GM12878 (cell line): ENCODE measurements around the gene ZBTB37. TPM values are rescaled to one million over a fixed set of nuclear protein-coding genes. Genes with fewer than 3 reads are reported as not detected.

Experiments used
- ATAC-seq: fragments of 200-7000 bp; cut with Tn5 transposase; 3 replicates; pipeline ENCODE4 v1.9.1; 2020; ENCODE audit warnings: mild to moderate bottlenecking, moderate library complexity
- BruUV-seq: library from RNA; stranded (reverse); fragments of 400-500 nt; replicated peaks from 2 replicates; lab custom pipeline; 2021; lab: Mats Ljungman, UMichigan
- CTCF ChIA-PET: fragments of 300-600 bp; sonication (Branson Sonifier 250); formaldehyde crosslinking; extraction: SDS; loops from one replicate; lab custom pipeline; 2021; ENCODE audit warnings: inconsistent platforms; lab: Yijun Ruan, JAX
- POLR2A ChIA-PET: fragments of 350-600 bp; formaldehyde crosslinking; extraction: SDS; loops from one replicate; lab custom pipeline; 2021; ENCODE audit warnings: inconsistent platforms; lab: Charles Lee
- RAD21 ChIA-PET: fragments of 300-600 bp; sonication (Branson Sonifier 250); formaldehyde crosslinking; loops from one replicate; lab custom pipeline; 2023; ENCODE audit warnings: antibody characterized with exemption; ENCODE audit not compliant: unreplicated experiment; lab: Charles Lee
- SMC1A ChIA-PET: fragments of 300-600 bp; sonication (Branson Sonifier 250); formaldehyde crosslinking; loops from one replicate; lab custom pipeline; 2023; ENCODE audit not compliant: unreplicated experiment, uncharacterized antibody; lab: Charles Lee
- DNase-seq: peaks from one replicate; pipeline ENCODE4 v3.0.0-alpha.2; 2011; ENCODE audit warnings: low read depth, low spot score
- FAIRE-seq: peaks from 3 replicates; lab custom pipeline; 2011; peaks lifted over from hg19 to GRCh38; lab: Jason Lieb, UNC
- H2AFZ ChIP-seq: 2 replicates; pipeline ENCODE4 v1.6.0; 2011; ENCODE audit warnings: low read depth, low read length, control low read depth; ENCODE audit not compliant: control insufficient read depth
- H3K27ac ChIP-seq: 2 replicates; pipeline ENCODE4 v1.5.1; 2011; ENCODE audit warnings: control low read depth; ENCODE audit not compliant: control insufficient read depth, insufficient read depth
- H3K27me3 ChIP-seq, 2 experiments: replicated peaks in 1 of 2; 2 replicates each; pipeline versions ENCODE4 v1.6.0 to v1.6.1; 2011; ENCODE audit warnings: low read length in 1 of 2; ENCODE audit not compliant: control insufficient read depth in 2 of 2, insufficient read depth in 2 of 2
- H3K36me3 ChIP-seq, 2 experiments: 2 replicates each; pipeline ENCODE4 v1.5.1; 2011; ENCODE audit warnings: low read length in 1 of 2; ENCODE audit not compliant: control insufficient read depth in 2 of 2, insufficient read depth in 2 of 2
- H3K4me1 ChIP-seq: 2 replicates; pipeline ENCODE4 v1.6.1; 2011; ENCODE audit warnings: mild to moderate bottlenecking, low read length, moderate library complexity, mixed read lengths; ENCODE audit not compliant: control insufficient read depth, insufficient read depth
- H3K4me2 ChIP-seq: 2 replicates; pipeline ENCODE4 v1.6.0; 2011; ENCODE audit warnings: control low read depth; ENCODE audit not compliant: control insufficient read depth, insufficient read depth
- H3K4me3 ChIP-seq: fragments of 200-600 bp; sonication (generic); 2 replicates; pipeline ENCODE4 v1.5.1; 2016
- H3K79me2 ChIP-seq: 2 replicates; pipeline ENCODE4 v1.6.0; 2011; ENCODE audit warnings: low read length; ENCODE audit not compliant: control insufficient read depth, insufficient read depth
- H3K9ac ChIP-seq: 2 replicates; pipeline ENCODE4 v1.8.0; 2011; ENCODE audit warnings: low read length, control low read depth, mixed read lengths; ENCODE audit not compliant: control insufficient read depth, insufficient read depth
- H3K9me3 ChIP-seq: replicated peaks from 3 replicates; pipeline ENCODE4 v1.5.1; 2011; ENCODE audit warnings: mild to moderate bottlenecking, low read length; ENCODE audit not compliant: control insufficient read depth, insufficient read depth
- H4K20me1 ChIP-seq: 2 replicates; pipeline ENCODE4 v1.6.0; 2011; ENCODE audit not compliant: control insufficient read depth, insufficient read depth
- BHLHE40 ChIP-seq, 2 experiments: fragments of 450-650 bp in 1 of 2; IDR thresholded peaks; 2 replicates each; pipeline ENCODE4 v1.6.1; 2011 to 2017; ENCODE audit warnings: low read depth in 2 of 2, borderline replicate concordance in 1 of 2, improper control_type of control experiment in 1 of 2, low read length in 1 of 2, mild to moderate bottlenecking in 1 of 2
- EZH2 ChIP-seq: IDR thresholded peaks from 2 replicates; pipeline ENCODE4 v1.6.1; 2012; ENCODE audit warnings: low read depth, mild to moderate bottlenecking, control low read depth, inconsistent platforms, low read length, borderline replicate concordance; ENCODE audit not compliant: control insufficient read depth
- RAD51 ChIP-seq: fragments of 450-650 bp; IDR thresholded peaks from 2 replicates; pipeline ENCODE4 v1.6.1; 2016; ENCODE audit warnings: moderate library complexity, mild to moderate bottlenecking, inconsistent platforms
- RELA ChIP-seq: fragments of 450-650 bp; IDR thresholded peaks from 2 replicates; pipeline ENCODE4 v1.8.0; 2014; ENCODE audit warnings: borderline replicate concordance; ENCODE audit not compliant: partially characterized antibody
- STAT1 ChIP-seq: fragments of 450-650 bp; conservative IDR thresholded peaks from 2 replicates; pipeline ENCODE4 v1.6.1; 2014; ENCODE audit warnings: antibody characterized with exemption, mild to moderate bottlenecking
- TCF12 ChIP-seq: IDR thresholded peaks from 2 replicates; pipeline ENCODE4 v1.6.1; 2011; ENCODE audit warnings: low read depth, mild to moderate bottlenecking, low read length
- TCF7 ChIP-seq: IDR thresholded peaks from 2 replicates; pipeline ENCODE4 v1.6.1; 2014; ENCODE audit warnings: antibody characterized with exemption, borderline replicate concordance
- ZBED1 ChIP-seq: IDR thresholded peaks from 2 replicates; pipeline ENCODE4 v1.6.1; 2016; ENCODE audit warnings: borderline replicate concordance
- WGBS: methylation state at CpG from one replicate; pipeline ENCODE4 v1.1.6; 2016; ENCODE audit warnings: low lambda C conversion rate; ENCODE audit not compliant: insufficient replicate concordance, insufficient coverage; ENCODE audit errors: missing lambda C conversion rate; 5-methylcytosine and 5-hydroxymethylcytosine counted together
- in situ Hi-C: fragments of 300-500 bp; cut with MboI; formaldehyde crosslinking; loops from 9 replicates; pipeline ENCODE4 v1.14.3; 2018; ENCODE audit warnings: mixed read lengths
- intact Hi-C: fragments of 100-400 bp; cut with micrococcal nuclease; formaldehyde crosslinking; loops from one replicate; pipeline ENCODE4 v1.14.2; 2022; ENCODE audit not compliant: unreplicated experiment
- polyA plus RNA-seq, 11 experiments: library from polyadenylated mRNA; depleted of rRNA in 4 of 11; unstranded in 6 of 11; stranded (reverse) in 5 of 11; fragments of >200 nt; fragmentation: Nextera tagmentation in 4 of 11; fragmentation: Illumina TruSeq in 1 of 11; extraction: Ambion mirVana in 4 of 11; extraction: Trizol in 1 of 11; gene quantifications; 1 replicate in 1 of 11; 2 replicates in 10 of 11; pipeline versions ENCODE4 v1.2.1 to v1.2.3, GENCODE V29; 2011 to 2016; ENCODE audit warnings: inconsistent platforms in 2 of 11, missing spikeins in 2 of 11, low read depth in 1 of 11
- total RNA-seq, 4 experiments: library from RNA; depleted of rRNA in 3 of 4; stranded (reverse); fragments of >200 nt in 3 of 4; fragmentation: Illumina TruSeq in 1 of 4; extraction: Trizol in 1 of 4; gene quantifications; 2 replicates each; pipeline versions ENCODE4 v1.2.1 to v1.2.3, GENCODE V29; 2013 to 2021
- TF ChIP-seq, protein P1 (sequence below): fragments of 450-650 bp; IDR thresholded peaks from 2 replicates; pipeline ENCODE4 v1.6.1; 2018; ENCODE audit warnings: borderline replicate concordance, mild to moderate bottlenecking; ENCODE audit not compliant: partially characterized antibody
- TF ChIP-seq, protein P2 (sequence below): fragments of 450-650 bp; IDR thresholded peaks from 2 replicates; pipeline ENCODE4 v1.6.1; 2017; ENCODE audit warnings: borderline replicate concordance
- TF ChIP-seq, protein P3 (sequence below): IDR thresholded peaks from 2 replicates; pipeline ENCODE4 v1.6.1; 2012; ENCODE audit warnings: low read depth, low read length, improper control_type of control experiment
- TF ChIP-seq, protein P4 (sequence below): fragments of 450-650 bp; formaldehyde crosslinking; IDR thresholded peaks from 2 replicates; pipeline ENCODE4 v1.5.0; 2022; ENCODE audit warnings: mild to moderate bottlenecking, missing genetic modification characterization

ZBTB37 gene
- total and polyA plus RNA-seq, 10 of the 15 experiments (the other 5 are each of a cell fraction or from before 2014, with no cell fraction given) = 0.16 to 5.7 (median 1.9) TPM

DNA sequence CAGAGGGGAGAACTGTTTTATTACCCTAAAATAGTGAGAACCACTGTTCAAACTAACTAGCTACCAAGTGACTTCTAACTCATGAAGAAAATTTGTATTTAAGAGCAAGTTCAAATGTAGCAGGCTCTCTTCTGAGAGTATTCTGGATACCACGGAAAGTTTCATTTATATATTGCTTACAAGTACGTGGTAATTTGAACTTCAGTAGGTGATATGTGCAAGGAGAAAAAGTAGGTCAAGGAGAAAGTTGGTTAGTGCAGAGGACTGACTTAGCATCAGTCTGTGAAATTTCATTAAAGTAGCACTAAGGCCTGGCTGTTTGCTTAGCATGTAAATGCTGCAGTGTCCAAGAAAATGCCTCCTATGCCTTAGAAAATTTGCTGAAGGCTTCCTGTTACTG lies 32.2 kb downstream of the ZBTB37 start (continued):
- TF ChIP-seq, protein P1, sequence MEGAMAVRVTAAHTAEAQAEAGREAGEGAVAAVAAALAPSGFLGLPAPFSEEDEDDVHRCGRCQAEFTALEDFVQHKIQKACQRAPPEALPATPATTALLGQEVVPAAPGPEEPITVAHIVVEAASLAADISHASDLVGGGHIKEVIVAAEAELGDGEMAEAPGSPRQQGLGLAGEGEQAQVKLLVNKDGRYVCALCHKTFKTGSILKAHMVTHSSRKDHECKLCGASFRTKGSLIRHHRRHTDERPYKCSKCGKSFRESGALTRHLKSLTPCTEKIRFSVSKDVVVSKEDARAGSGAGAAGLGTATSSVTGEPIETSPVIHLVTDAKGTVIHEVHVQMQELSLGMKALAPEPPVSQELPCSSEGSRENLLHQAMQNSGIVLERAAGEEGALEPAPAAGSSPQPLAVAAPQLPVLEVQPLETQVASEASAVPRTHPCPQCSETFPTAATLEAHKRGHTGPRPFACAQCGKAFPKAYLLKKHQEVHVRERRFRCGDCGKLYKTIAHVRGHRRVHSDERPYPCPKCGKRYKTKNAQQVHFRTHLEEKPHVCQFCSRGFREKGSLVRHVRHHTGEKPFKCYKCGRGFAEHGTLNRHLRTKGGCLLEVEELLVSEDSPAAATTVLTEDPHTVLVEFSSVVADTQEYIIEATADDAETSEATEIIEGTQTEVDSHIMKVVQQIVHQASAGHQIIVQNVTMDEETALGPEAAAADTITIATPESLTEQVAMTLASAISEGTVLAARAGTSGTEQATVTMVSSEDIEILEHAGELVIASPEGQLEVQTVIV = no peak
- TF ChIP-seq EZH2 = no peak

DNA sequence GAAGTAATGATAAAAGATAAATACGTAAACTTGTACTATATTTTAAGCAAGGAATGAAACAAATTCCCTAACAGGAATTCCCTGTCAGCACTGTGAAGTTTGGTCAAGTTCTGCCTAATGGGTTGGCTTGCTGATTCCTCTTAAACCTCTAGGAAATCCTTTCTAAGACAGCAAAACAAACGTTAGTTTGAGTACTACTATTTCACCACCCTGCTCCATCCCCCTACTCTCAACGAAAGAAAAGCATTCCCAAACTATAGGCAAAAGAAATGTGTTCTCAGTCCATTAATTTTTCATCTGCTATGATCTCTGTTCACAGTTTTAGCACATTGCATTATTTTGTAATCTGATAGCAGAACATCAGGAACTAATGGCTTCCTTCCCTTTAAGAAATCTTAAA lies 32.8 kb downstream of the ZBTB37 start:
- POLR2A ChIA-PET = no interaction called here
- peaks cover 6% of the 10 kb centered on the region; the same call in 1 of the 2 replicates for H3K4me1 ChIP-seq
- no peaks in the 10 kb centered on the region for H3K9me3 ChIP-seq
- intact Hi-C loops (no loop called here), in situ Hi-C loops (no loop called here)
- FAIRE-seq (no peak), ATAC-seq (no peak), DNase-seq (no peak)
- H2AFZ ChIP-seq = no peak overlapping the region
- H3K27me3 ChIP-seq = no peaks in the 10 kb centered on the region
- H4K20me1 ChIP-seq = no peaks in the 10 kb centered on the region
- no peak overlapping the region for H3K4me2 ChIP-seq
- no peaks in the 10 kb centered on the region for H3K36me3 ChIP-seq
- TF ChIP-seq, protein P2, sequence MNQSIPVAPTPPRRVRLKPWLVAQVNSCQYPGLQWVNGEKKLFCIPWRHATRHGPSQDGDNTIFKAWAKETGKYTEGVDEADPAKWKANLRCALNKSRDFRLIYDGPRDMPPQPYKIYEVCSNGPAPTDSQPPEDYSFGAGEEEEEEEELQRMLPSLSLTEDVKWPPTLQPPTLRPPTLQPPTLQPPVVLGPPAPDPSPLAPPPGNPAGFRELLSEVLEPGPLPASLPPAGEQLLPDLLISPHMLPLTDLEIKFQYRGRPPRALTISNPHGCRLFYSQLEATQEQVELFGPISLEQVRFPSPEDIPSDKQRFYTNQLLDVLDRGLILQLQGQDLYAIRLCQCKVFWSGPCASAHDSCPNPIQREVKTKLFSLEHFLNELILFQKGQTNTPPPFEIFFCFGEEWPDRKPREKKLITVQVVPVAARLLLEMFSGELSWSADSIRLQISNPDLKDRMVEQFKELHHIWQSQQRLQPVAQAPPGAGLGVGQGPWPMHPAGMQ = no peak
- TF ChIP-seq ZBED1 (no peak), STAT1 (no peak), BHLHE40 (IDR thresholded peaks at IDR 0.05; ENCODE audit: borderline replicate concordance in 1 of 2, low read depth in 2 of 2, low read length in 1 of 2) (no peak), RAD51 (no peak), TCF12 (no peak), RELA (no peak), TCF7 (no peak)
- TF ChIP-seq, protein P3, sequence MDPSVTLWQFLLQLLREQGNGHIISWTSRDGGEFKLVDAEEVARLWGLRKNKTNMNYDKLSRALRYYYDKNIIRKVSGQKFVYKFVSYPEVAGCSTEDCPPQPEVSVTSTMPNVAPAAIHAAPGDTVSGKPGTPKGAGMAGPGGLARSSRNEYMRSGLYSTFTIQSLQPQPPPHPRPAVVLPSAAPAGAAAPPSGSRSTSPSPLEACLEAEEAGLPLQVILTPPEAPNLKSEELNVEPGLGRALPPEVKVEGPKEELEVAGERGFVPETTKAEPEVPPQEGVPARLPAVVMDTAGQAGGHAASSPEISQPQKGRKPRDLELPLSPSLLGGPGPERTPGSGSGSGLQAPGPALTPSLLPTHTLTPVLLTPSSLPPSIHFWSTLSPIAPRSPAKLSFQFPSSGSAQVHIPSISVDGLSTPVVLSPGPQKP = no peak
- TF ChIP-seq, protein P4, sequence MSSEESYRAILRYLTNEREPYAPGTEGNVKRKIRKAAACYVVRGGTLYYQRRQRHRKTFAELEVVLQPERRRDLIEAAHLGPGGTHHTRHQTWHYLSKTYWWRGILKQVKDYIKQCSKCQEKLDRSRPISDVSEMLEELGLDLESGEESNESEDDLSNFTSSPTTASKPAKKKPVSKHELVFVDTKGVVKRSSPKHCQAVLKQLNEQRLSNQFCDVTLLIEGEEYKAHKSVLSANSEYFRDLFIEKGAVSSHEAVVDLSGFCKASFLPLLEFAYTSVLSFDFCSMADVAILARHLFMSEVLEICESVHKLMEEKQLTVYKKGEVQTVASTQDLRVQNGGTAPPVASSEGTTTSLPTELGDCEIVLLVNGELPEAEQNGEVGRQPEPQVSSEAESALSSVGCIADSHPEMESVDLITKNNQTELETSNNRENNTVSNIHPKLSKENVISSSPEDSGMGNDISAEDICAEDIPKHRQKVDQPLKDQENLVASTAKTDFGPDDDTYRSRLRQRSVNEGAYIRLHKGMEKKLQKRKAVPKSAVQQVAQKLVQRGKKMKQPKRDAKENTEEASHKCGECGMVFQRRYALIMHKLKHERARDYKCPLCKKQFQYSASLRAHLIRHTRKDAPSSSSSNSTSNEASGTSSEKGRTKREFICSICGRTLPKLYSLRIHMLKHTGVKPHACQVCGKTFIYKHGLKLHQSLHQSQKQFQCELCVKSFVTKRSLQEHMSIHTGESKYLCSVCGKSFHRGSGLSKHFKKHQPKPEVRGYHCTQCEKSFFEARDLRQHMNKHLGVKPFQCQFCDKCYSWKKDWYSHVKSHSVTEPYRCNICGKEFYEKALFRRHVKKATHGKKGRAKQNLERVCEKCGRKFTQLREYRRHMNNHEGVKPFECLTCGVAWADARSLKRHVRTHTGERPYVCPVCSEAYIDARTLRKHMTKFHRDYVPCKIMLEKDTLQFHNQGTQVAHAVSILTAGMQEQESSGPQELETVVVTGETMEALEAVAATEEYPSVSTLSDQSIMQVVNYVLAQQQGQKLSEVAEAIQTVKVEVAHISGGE (CRISPR knock-in tag) = no peak
- RAD21 ChIA-PET = interaction anchor here (0.7 kb wide), 1 partner anchor 822 kb away, joined by 3 read pairs; no protein-coding TSS in a partner anchor
- SMC1A ChIA-PET = no interaction called here
- no peak overlapping the region for H3K4me3 ChIP-seq
- H3K27ac ChIP-seq = no peak overlapping the region
- WGBS = 44% methylated on average over 3 of the region's 3 CpGs
- no peaks in the 10 kb centered on the region for H3K79me2 ChIP-seq
- no peak overlapping the region for H3K9ac ChIP-seq
- BruUV-seq = no TSS peak
- CTCF ChIA-PET = interaction anchor here (1.5 kb wide), 1 partner anchor 13 kb away, joined by 4 read pairs; no protein-coding TSS in a partner anchor
